Endodermal cell (in vitro differentiated cells): ENCODE results near the gene PLBD2. TPM values are rescaled to one million over a fixed set of nuclear protein-coding genes. Genes with fewer than 3 reads are reported as not detected.

Experiments
- DNase-seq: peaks from one replicate; pipeline ENCODE4 v3.0.0-alpha.2; 2017
- H3K27ac ChIP-seq: 2 replicates; pipeline ENCODE4 v1.5.1; 2013; ENCODE audit warnings: mild to moderate bottlenecking, low read depth, low read length, moderate library complexity
- H3K27me3 ChIP-seq: 2 replicates; pipeline ENCODE4 v1.6.1; 2013; ENCODE audit warnings: mild to moderate bottlenecking, low read length, moderate library complexity; ENCODE audit not compliant: insufficient read depth, control insufficient read depth, poor library complexity, severe bottlenecking
- H3K36me3 ChIP-seq: 2 replicates; pipeline ENCODE4 v1.7.0; 2013; ENCODE audit warnings: mild to moderate bottlenecking, low read length, moderate library complexity; ENCODE audit not compliant: control insufficient read depth, insufficient read depth
- H3K4me1 ChIP-seq: one replicate; pipeline ENCODE4 v1.7.0; 2013; ENCODE audit warnings: low read length; ENCODE audit not compliant: control insufficient read depth, insufficient read depth
- H3K4me3 ChIP-seq: 2 replicates; pipeline ENCODE4 v1.5.1; 2013; ENCODE audit warnings: mild to moderate bottlenecking, low read length, moderate library complexity
- H3K9ac ChIP-seq: 2 replicates; pipeline ENCODE4 v1.6.1; 2013; ENCODE audit warnings: mild to moderate bottlenecking, low read length, moderate library complexity; ENCODE audit not compliant: poor library complexity, severe bottlenecking; ENCODE audit errors: extremely low read depth
- H3K9me3 ChIP-seq: 2 replicates; pipeline ENCODE4 v1.6.1; 2013; ENCODE audit warnings: mild to moderate bottlenecking, low read length, moderate library complexity; ENCODE audit not compliant: control insufficient read depth
- H3K27ac Mint-ChIP-seq: 2 replicates; pipeline ENCODE4 v1.8.0; 2020; ENCODE audit warnings: mixed read lengths
- H3K27me3 Mint-ChIP-seq: 2 replicates; pipeline ENCODE4 v1.8.0; 2021; ENCODE audit warnings: mild to moderate bottlenecking, mixed read lengths; ENCODE audit not compliant: insufficient read depth
- H3K36me3 Mint-ChIP-seq: 2 replicates; pipeline ENCODE4 v1.8.0; 2020; ENCODE audit warnings: low read depth, mixed read lengths
- H3K4me1 Mint-ChIP-seq: 2 replicates; pipeline ENCODE4 v1.8.0; 2020; ENCODE audit warnings: mixed read lengths
- H3K4me3 Mint-ChIP-seq: 2 replicates; pipeline ENCODE4 v1.8.0; 2020; ENCODE audit warnings: mild to moderate bottlenecking, moderate library complexity, mixed read lengths
- H3K9me3 Mint-ChIP-seq: 2 replicates; pipeline ENCODE4 v1.8.0; 2020; ENCODE audit warnings: mild to moderate bottlenecking, mixed read lengths
- WGBS, 2 experiments: methylation state at CpG; one replicate each; pipeline versions ENCODE4 v1.1.5 to v1.1.7; 2013; ENCODE audit warnings: missing lambda C conversion rate in 2 of 2, mixed read lengths in 1 of 2; ENCODE audit not compliant: insufficient coverage in 1 of 2, insufficient read length in 1 of 2; 5-methylcytosine and 5-hydroxymethylcytosine counted together
- total RNA-seq, 2 donors: library from RNA; stranded (reverse); fragmentation: NEBNext Ultra II Directional in 1 of 2; extraction: Animal tissue kit (Norgen Biotek cat#: 25700) in 1 of 2; gene quantifications; 2 replicates in 1 of 2; 3 replicates in 1 of 2; pipeline ENCODE4 v1.2.1, GENCODE V29; 2021
- TF ChIP-seq, protein P1 (sequence below): fragments of 200-600 bp; sonication (generic); conservative IDR thresholded peaks from 2 replicates; pipeline ENCODE4 v1.5.0; 2021; ENCODE audit warnings: antibody characterized with exemption, mild to moderate bottlenecking

Gene PLBD2
- total RNA-seq, 2 donors from 2014 or later: 19.6 to 27.6 TPM

DNA sequence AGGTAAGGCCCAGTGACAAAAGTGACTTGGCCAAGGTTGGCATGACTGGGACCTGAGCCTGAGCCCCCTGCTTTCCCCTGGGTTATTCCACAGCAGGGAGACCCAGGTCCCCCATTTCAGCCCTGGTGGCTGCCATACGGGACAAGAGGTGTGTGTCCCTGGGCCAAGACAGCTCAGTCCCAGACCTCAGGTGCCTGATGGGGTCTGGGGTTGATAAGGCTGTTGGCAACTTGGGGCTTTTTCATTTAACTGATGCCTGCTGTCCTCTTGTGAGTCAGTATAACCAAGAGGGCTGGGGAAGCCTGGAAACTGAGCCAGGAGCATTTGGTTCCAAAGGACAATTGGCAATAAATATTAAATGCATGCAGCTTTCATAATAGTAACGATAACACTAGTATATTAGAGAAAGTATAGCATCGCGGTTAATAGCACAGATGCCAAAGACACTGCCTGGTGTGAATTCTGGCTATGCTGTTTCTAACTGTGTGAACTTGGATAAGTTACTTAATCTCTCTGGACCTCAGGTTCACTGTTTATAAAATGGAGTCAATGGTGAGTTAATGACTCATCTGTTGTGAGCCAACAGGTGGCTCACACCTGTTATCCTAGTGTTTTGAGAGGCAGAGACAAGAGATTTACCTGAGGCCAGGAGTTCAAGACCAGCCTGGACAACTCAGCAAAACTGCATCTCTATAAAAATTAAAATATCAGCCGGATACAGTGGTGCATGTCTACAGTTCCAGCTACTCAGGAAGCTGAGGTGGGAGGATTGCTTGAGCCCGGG is 64.7 kb downstream of the PLBD2 start:
- peaks cover 16% of the 10 kb centered on the region for H3K4me1 Mint-ChIP-seq
- H3K9me3 Mint-ChIP-seq: no peaks in the 10 kb centered on the region
- peak overlapping the region; percentile 61 for H3K4me3 ChIP-seq
- peaks cover 7% of the 10 kb centered on the region for H3K4me1 ChIP-seq
- H3K27me3 Mint-ChIP-seq: peaks cover 4% of the 10 kb centered on the region
- peak overlapping the region; percentile 16 for H3K9ac ChIP-seq
- no peaks in the 10 kb centered on the region for H3K9me3 ChIP-seq
- DNase-seq: no peak
- no peak overlapping the region for H3K27ac Mint-ChIP-seq
- peak overlapping the region; percentile 58 for H3K4me3 Mint-ChIP-seq
- no peaks in the 10 kb centered on the region for H3K36me3 Mint-ChIP-seq
- TF ChIP-seq, protein P1, sequence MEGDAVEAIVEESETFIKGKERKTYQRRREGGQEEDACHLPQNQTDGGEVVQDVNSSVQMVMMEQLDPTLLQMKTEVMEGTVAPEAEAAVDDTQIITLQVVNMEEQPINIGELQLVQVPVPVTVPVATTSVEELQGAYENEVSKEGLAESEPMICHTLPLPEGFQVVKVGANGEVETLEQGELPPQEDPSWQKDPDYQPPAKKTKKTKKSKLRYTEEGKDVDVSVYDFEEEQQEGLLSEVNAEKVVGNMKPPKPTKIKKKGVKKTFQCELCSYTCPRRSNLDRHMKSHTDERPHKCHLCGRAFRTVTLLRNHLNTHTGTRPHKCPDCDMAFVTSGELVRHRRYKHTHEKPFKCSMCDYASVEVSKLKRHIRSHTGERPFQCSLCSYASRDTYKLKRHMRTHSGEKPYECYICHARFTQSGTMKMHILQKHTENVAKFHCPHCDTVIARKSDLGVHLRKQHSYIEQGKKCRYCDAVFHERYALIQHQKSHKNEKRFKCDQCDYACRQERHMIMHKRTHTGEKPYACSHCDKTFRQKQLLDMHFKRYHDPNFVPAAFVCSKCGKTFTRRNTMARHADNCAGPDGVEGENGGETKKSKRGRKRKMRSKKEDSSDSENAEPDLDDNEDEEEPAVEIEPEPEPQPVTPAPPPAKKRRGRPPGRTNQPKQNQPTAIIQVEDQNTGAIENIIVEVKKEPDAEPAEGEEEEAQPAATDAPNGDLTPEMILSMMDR: no peak
- H3K36me3 ChIP-seq: no peaks in the 10 kb centered on the region
- no peaks in the 10 kb centered on the region for H3K27me3 ChIP-seq
- peak overlapping the region; percentile 56 for H3K27ac ChIP-seq
- WGBS, 2 experiments: 92 to 93% methylated on average over 5 to 6 of the region's 6 CpGs

DNA sequence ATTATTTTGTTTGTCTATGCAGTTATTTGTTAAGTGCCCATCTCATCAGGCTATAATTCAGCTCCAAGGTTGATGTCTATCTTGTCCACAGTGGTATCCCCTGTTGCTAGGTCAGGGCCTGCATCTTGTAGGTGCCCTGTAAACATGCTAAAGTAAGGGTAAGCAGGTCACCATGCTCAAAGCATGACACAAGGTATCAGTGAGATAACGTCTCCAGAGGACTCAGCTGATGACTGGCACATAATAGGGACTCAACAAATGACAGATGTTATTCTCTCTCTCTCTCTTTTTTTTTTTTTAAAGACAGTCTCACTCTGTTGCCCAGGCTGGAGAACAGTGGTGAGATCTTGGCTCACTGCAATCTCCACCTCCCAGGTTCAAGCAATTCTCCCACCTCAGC is 66.1 kb downstream of the PLBD2 start:
- Mint-ChIP-seq H3K36me3 (no peaks in the 10 kb centered on the region), H3K4me3 (no peak overlapping the region), H3K27me3 (peaks cover 8% of the 10 kb centered on the region), H3K9me3 (no peaks in the 10 kb centered on the region), H3K27ac (no peak overlapping the region), H3K4me1 (peaks cover 11% of the 10 kb centered on the region)
- Histone ChIP-seq H3K9ac (no peak overlapping the region), H3K36me3 (no peaks in the 10 kb centered on the region), H3K4me1 (peaks cover 3% of the 10 kb centered on the region), H3K9me3 (no peaks in the 10 kb centered on the region), H3K4me3 (no peak overlapping the region), H3K27ac (no peak overlapping the region), H3K27me3 (no peaks in the 10 kb centered on the region)
- 84 to 86% methylated on average over 1 of the region's 1 CpG for WGBS, 2 experiments
- TF ChIP-seq, protein P1: no peak
- DNase-seq: no peak

DNA sequence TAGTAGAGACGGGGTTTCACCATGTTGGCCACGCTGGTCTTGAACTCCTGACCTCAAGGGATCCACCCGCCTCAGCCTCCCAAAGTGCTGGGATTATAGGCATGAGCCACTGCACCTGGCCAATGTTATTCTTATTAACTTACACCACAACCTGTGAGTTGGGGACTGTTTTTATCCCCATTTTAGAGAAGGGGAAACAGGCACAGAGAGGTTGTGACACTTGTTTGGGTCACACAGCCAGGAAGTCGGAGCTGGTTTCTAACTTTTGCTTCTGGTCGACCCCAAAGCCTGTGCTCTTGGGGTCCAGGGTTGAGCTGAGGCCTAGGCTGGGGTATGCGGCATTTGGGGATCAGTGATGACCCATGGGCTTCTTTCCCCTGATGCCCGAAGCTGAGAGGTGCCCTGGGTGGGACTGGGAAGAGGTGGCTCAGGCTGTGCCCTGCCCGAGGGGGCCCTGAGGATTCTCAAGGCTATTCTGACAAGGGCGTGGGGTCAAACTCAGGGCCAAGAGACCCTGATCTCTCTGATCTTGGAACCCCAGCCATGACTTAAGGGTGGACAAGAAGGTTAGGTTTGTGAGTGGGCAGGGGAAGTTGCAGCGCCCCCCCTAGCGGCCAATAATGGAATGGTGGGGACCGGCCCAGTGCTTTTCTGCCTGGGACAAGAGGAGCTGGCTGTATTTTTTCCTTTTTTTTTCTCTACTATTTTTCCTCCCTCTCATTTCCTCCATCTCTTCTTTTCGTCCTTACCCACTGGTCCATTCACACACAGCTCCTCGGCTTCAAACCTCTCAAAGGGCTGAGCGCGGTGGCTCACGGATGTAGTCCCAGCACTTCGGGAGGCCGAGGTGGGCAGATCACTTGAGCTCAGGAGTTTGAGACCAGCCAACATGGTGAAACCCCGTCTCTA is 66.8 kb downstream of the PLBD2 start:
- Histone ChIP-seq H3K27ac (no peak overlapping the region), H3K4me1 (peaks cover 3% of the 10 kb centered on the region), H3K36me3 (no peaks in the 10 kb centered on the region), H3K4me3 (no peak overlapping the region), H3K27me3 (no peaks in the 10 kb centered on the region), H3K9ac (no peak overlapping the region), H3K9me3 (no peaks in the 10 kb centered on the region)
- Mint-ChIP-seq H3K9me3 (peaks cover 3% of the 10 kb centered on the region), H3K4me1 (peaks cover 11% of the 10 kb centered on the region), H3K4me3 (peak overlapping the region; percentile 27), H3K27me3 (peaks cover 11% of the 10 kb centered on the region), H3K36me3 (no peaks in the 10 kb centered on the region), H3K27ac (peak overlapping the region; percentile 46)
- DNase-seq: peak; percentile 96
- TF ChIP-seq, protein P1: peak; percentile 97
- 50 to 52% methylated on average over 16 to 20 of the region's 20 CpGs for WGBS, 2 experiments
